ENCODE results near the gene HSPB7.

- TF ChIP-seq POLR2A (IDR thresholded peaks at IDR 0.05; ENCODE audit: low read depth, low read length) (no peak), TAF1 (IDR thresholded peaks at IDR 0.05; ENCODE audit: borderline replicate concordance, low read depth, low read length) (no peak), POLR2AphosphoS5 (IDR thresholded peaks at IDR 0.05; ENCODE audit: low read depth, low read length) (no peak)
Observed at GRCh38 chr1:16009030-16009460, 8.8 kb downstream of the HSPB7 start.
